CD14-positive monocyte (primary cell): ENCODE data around the gene MAIP1. TPM values are rescaled to one million over a fixed set of nuclear protein-coding genes. Genes with fewer than 3 reads are reported as not detected.

Experiments used
- DNase-seq, 3 donors: peaks; one replicate each; pipeline ENCODE4 v3.0.0-alpha.2; 2011 to 2022
- H2AFZ ChIP-seq: 2 replicates; pipeline ENCODE4 v1.6.0; 2012; ENCODE audit warnings: mild to moderate bottlenecking, low read depth, low read length, inconsistent platforms; ENCODE audit not compliant: insufficient read depth, poor library complexity, severe bottlenecking
- H3K27ac ChIP-seq, 2 donors: 1 replicate in 1 of 2; 2 replicates in 1 of 2; pipeline ENCODE4 v1.5.1; 2012 to 2013; ENCODE audit warnings: low read length in 2 of 2, control low read depth in 1 of 2, inconsistent platforms in 1 of 2, low read depth in 1 of 2, mild to moderate bottlenecking in 1 of 2
- H3K27me3 ChIP-seq, 2 donors: one replicate each; pipeline versions ENCODE4 v1.6.0 to v1.6.1; 2011 to 2013; ENCODE audit warnings: low read length in 2 of 2; ENCODE audit not compliant: control insufficient read depth in 2 of 2, insufficient read depth in 2 of 2
- H3K36me3 ChIP-seq, 2 donors: replicated peaks in 1 of 2; 1 replicate in 1 of 2; 2 replicates in 1 of 2; pipeline versions ENCODE4 v1.5.1 to v1.6.1; 2012 to 2013; ENCODE audit warnings: low read length in 2 of 2, control low read depth in 1 of 2, inconsistent platforms in 1 of 2, mild to moderate bottlenecking in 1 of 2; ENCODE audit not compliant: insufficient read depth in 2 of 2, control insufficient read depth in 1 of 2
- H3K4me1 ChIP-seq, 2 donors: 1 replicate in 1 of 2; 2 replicates in 1 of 2; pipeline versions ENCODE4 v1.5.1 to v1.6.1; 2012 to 2013; ENCODE audit warnings: low read length in 2 of 2, control low read depth in 1 of 2, inconsistent platforms in 1 of 2, mild to moderate bottlenecking in 1 of 2, moderate library complexity in 1 of 2; ENCODE audit not compliant: insufficient read depth in 2 of 2, control insufficient read depth in 1 of 2
- H3K4me2 ChIP-seq: replicated peaks from 2 replicates; pipeline ENCODE3; 2012; ENCODE audit warnings: low read length, moderate library complexity, mild to moderate bottlenecking; ENCODE audit not compliant: poor library complexity, severe bottlenecking; ENCODE audit errors: extremely low read depth
- H3K4me3 ChIP-seq, 3 experiments: fragments of 200-600 bp in 1 of 3; sonication (generic) in 1 of 3; replicated peaks in 1 of 3; 1 replicate in 2 of 3; 2 replicates in 1 of 3; pipeline ENCODE4 v1.5.1; 2011 to 2013; ENCODE audit warnings: low read length in 3 of 3, mild to moderate bottlenecking in 3 of 3, control low read depth in 2 of 3, low read depth in 2 of 3, inconsistent platforms in 1 of 3, moderate library complexity in 1 of 3
- H3K79me2 ChIP-seq: 2 replicates; pipeline ENCODE4 v1.6.0; 2012; ENCODE audit warnings: mild to moderate bottlenecking, control low read depth, inconsistent platforms, low read length, moderate library complexity; ENCODE audit not compliant: insufficient read depth
- H3K9ac ChIP-seq: 2 replicates; pipeline ENCODE4 v1.6.0; 2017; ENCODE audit warnings: low read length, mild to moderate bottlenecking; ENCODE audit not compliant: insufficient read depth, poor library complexity, severe bottlenecking
- H3K9me3 ChIP-seq, 2 donors: replicated peaks in 1 of 2; 1 replicate in 1 of 2; 2 replicates in 1 of 2; pipeline versions ENCODE4 v1.5.1 to v1.6.1; 2012 to 2013; ENCODE audit warnings: low read length in 2 of 2, control low read depth in 1 of 2; ENCODE audit not compliant: control insufficient read depth in 1 of 2, insufficient read depth in 1 of 2
- H4K20me1 ChIP-seq: 2 replicates; pipeline ENCODE4 v1.6.0; 2012; ENCODE audit warnings: mild to moderate bottlenecking, low read length, control low read depth, moderate library complexity; ENCODE audit not compliant: insufficient read depth
- H3K27ac Mint-ChIP-seq, 7 donors: one replicate each; pipeline ENCODE4 v1.8.0; 2020; ENCODE audit warnings: mild to moderate bottlenecking in 7 of 7, mixed read lengths in 7 of 7, moderate library complexity in 6 of 7, inconsistent platforms in 2 of 7
- H3K27me3 Mint-ChIP-seq, 3 donors: one replicate each; pipeline ENCODE4 v1.8.0; 2021 to 2022; ENCODE audit warnings: low read depth in 3 of 3, mild to moderate bottlenecking in 3 of 3, mixed read lengths in 3 of 3, moderate library complexity in 3 of 3, inconsistent platforms in 1 of 3
- H3K36me3 Mint-ChIP-seq, 2 donors: one replicate each; pipeline ENCODE4 v1.8.0; 2020; ENCODE audit warnings: mixed read lengths in 2 of 2, inconsistent platforms in 1 of 2, mild to moderate bottlenecking in 1 of 2
- H3K4me1 Mint-ChIP-seq: one replicate; pipeline ENCODE4 v1.8.0; 2020; ENCODE audit warnings: mild to moderate bottlenecking, mixed read lengths
- H3K4me3 Mint-ChIP-seq, 2 donors: one replicate each; pipeline ENCODE4 v1.8.0; 2020; ENCODE audit warnings: mild to moderate bottlenecking in 2 of 2, mixed read lengths in 2 of 2, moderate library complexity in 1 of 2
- H3K9me3 Mint-ChIP-seq, 7 donors: one replicate each; pipeline ENCODE4 v1.8.0; 2020 to 2022; ENCODE audit warnings: mixed read lengths in 7 of 7, mild to moderate bottlenecking in 6 of 7, moderate library complexity in 6 of 7, inconsistent platforms in 2 of 7
- WGBS: methylation state at CpG from one replicate; pipeline ENCODE4 v1.1.5; 2013; ENCODE audit warnings: missing lambda C conversion rate; ENCODE audit not compliant: insufficient coverage; 5-methylcytosine and 5-hydroxymethylcytosine counted together
- intact Hi-C, 2 donors: fragments of 100-400 bp; cut with micrococcal nuclease; formaldehyde crosslinking; loops; one replicate each; pipeline versions ENCODE4 v1.15.0 to v1.15.1; 2023
- polyA plus RNA-seq, 3 donors: library from polyadenylated mRNA; depleted of rRNA in 1 of 3; unstranded in 2 of 3; stranded (reverse) in 1 of 3; fragments of 300-500 nt in 2 of 3; fragments of >200 nt in 1 of 3; fragmentation: Illumina TruSeq in 2 of 3; gene quantifications; 1 replicate in 2 of 3; 2 replicates in 1 of 3; pipeline ENCODE4 v1.2.3, GENCODE V29; 2012 to 2021
- TF ChIP-seq, protein P1 (sequence below): fragments of 200-600 bp; IDR thresholded peaks from one replicate; pipeline ENCODE4 v1.8.0; 2022; ENCODE audit warnings: antibody characterized with exemption, mild to moderate bottlenecking

The MAIP1 gene
- polyA plus RNA-seq, 3 donors: 2.6 to 13.3 (median 7.6) TPM

GRCh38 chr2:200005675-200006074, 50.3 kb downstream of the MAIP1 start:
- no peak overlapping the region for H3K9ac ChIP-seq
- no peak overlapping the region for H3K4me2 ChIP-seq
- Mint-ChIP-seq H3K27me3 (peaks cover 0 to 3% (median 2%) of the 10 kb centered on the region in 3 donors), H3K4me3 (no peak overlapping the region), H3K9me3 (peaks cover 0 to 5% (median 3%) of the 10 kb centered on the region in 7 donors), H3K27ac (no peak overlapping the region), H3K36me3 (no peaks in the 10 kb centered on the region), H3K4me1 (no peaks in the 10 kb centered on the region)
- H3K27me3 ChIP-seq: no peaks in the 10 kb centered on the region
- no peaks in the 10 kb centered on the region for H4K20me1 ChIP-seq
- no peaks in the 10 kb centered on the region for H3K36me3 ChIP-seq
- H3K9me3 ChIP-seq: no peaks in the 10 kb centered on the region
- H2AFZ ChIP-seq: no peak overlapping the region
- H3K4me1 ChIP-seq: no peaks in the 10 kb centered on the region
- DNase-seq: no peak
- no peaks in the 10 kb centered on the region for H3K79me2 ChIP-seq
- TF ChIP-seq, protein P1, sequence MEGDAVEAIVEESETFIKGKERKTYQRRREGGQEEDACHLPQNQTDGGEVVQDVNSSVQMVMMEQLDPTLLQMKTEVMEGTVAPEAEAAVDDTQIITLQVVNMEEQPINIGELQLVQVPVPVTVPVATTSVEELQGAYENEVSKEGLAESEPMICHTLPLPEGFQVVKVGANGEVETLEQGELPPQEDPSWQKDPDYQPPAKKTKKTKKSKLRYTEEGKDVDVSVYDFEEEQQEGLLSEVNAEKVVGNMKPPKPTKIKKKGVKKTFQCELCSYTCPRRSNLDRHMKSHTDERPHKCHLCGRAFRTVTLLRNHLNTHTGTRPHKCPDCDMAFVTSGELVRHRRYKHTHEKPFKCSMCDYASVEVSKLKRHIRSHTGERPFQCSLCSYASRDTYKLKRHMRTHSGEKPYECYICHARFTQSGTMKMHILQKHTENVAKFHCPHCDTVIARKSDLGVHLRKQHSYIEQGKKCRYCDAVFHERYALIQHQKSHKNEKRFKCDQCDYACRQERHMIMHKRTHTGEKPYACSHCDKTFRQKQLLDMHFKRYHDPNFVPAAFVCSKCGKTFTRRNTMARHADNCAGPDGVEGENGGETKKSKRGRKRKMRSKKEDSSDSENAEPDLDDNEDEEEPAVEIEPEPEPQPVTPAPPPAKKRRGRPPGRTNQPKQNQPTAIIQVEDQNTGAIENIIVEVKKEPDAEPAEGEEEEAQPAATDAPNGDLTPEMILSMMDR: no peak
- no peak overlapping the region for H3K27ac ChIP-seq
- no peak overlapping the region for H3K4me3 ChIP-seq
- intact Hi-C loops: no loop called here

DNA sequence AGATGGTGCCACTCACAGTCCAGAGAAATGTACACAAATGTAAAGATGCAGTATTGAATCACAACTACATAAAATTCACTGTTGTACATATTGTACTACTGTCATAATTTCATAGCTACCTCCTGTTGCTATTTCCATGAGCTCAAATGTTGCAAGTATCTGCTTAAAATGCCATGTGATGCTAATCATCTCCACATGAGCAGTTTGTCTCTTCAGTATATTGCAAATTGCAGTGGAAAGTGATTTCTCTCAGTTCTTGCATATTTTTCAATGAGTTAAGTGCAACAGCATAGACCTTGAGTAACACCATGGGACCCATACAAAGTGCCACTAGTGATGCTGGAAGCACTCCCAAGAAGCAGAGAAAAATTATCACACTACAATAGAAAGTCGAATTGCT, 51.9 kb downstream of the MAIP1 start:
- no peaks in the 10 kb centered on the region for H3K79me2 ChIP-seq
- WGBS: no CpG with 5 or more reads among the region's 1 CpG
- no peak overlapping the region for H3K9ac ChIP-seq
- no peak for DNase-seq
- H3K36me3 Mint-ChIP-seq: no peaks in the 10 kb centered on the region
- H4K20me1 ChIP-seq: no peaks in the 10 kb centered on the region
- no peaks in the 10 kb centered on the region for H3K4me1 Mint-ChIP-seq
- H3K27me3 ChIP-seq: no peaks in the 10 kb centered on the region
- no peak overlapping the region for H2AFZ ChIP-seq
- intact Hi-C loops: no loop called here
- no peaks in the 10 kb centered on the region for H3K4me1 ChIP-seq
- H3K4me3 ChIP-seq: no peak overlapping the region
- H3K9me3 Mint-ChIP-seq: peaks cover 0 to 7% (median 3%) of the 10 kb centered on the region in 7 donors
- no peaks in the 10 kb centered on the region for H3K9me3 ChIP-seq
- TF ChIP-seq, protein P1: no peak
- peaks cover 0 to 2% (median 2%) of the 10 kb centered on the region in 3 donors for H3K27me3 Mint-ChIP-seq
- H3K4me3 Mint-ChIP-seq: no peak overlapping the region
- H3K4me2 ChIP-seq: no peak overlapping the region
- H3K27ac ChIP-seq: no peak overlapping the region
- no peaks in the 10 kb centered on the region for H3K36me3 ChIP-seq
- no peak overlapping the region for H3K27ac Mint-ChIP-seq
